GM19025 (cell line): Measurements from ENCODE around the gene PLCB2.

Source experiments
- ATAC-seq: cut with Tn5 transposase; IDR thresholded peaks from one replicate; pipeline ENCODE4 v1.9.1; 2021; ENCODE audit warnings: mild to moderate bottlenecking, low read depth, moderate library complexity; ENCODE audit not compliant: unreplicated experiment

PLCB2 gene

GRCh38 chr15:40286794-40287193, 20.9 kb downstream of the PLCB2 start:
- no peak for ATAC-seq

DNA sequence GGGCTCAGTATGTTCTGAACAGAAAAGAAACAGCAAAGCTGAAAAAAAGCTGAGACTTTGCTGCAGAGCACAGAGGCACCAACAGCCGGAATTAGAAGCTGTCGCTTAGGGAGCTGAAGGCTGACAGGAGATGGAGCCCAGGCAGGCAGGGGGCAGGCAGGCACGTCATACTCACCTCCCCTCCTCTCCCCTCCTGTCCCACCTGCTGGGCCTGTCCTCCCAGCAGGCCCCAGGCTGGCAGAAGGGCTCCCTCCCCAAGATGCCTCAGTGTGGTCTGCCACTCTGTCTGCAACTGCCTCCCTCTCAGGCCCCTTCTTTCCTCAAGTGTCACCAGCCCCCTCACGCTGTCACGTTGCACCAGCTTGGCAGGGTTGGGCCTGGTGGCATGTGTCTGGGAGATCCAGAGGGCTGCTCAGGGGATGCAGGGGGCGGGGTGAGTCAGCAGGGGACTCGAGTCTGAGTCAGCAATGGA, 21.6 kb downstream of the PLCB2 start:
- ATAC-seq, result no peak

DNA sequence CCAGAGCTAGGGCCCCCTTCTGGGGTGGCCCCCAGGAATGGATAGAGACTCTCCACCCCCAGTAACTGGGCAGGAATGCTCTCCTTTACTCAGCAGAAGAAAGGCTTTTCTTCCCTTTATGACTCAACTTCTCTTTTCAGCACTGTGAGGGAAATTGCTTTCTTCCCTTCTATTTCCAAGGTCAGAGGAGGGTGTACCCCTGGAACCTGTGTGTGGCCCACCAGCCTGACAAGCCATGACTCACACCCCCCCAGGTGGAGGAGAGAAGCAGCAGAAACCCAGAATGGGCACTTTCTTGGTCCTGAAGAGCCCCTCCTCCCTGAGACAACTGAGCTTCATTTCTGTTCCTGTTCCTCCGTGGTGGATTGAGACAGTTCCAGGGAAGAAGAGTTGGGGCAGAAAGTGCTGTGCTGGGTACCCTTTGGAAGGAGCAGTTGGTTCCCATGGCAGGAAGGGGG, 22.2 kb downstream of the PLCB2 start:
- ATAC-seq, result no peak

- ATAC-seq, result no peak
Measured at GRCh38 chr15:40285151-40285550, 22.6 kb downstream of the PLCB2 start.

DNA sequence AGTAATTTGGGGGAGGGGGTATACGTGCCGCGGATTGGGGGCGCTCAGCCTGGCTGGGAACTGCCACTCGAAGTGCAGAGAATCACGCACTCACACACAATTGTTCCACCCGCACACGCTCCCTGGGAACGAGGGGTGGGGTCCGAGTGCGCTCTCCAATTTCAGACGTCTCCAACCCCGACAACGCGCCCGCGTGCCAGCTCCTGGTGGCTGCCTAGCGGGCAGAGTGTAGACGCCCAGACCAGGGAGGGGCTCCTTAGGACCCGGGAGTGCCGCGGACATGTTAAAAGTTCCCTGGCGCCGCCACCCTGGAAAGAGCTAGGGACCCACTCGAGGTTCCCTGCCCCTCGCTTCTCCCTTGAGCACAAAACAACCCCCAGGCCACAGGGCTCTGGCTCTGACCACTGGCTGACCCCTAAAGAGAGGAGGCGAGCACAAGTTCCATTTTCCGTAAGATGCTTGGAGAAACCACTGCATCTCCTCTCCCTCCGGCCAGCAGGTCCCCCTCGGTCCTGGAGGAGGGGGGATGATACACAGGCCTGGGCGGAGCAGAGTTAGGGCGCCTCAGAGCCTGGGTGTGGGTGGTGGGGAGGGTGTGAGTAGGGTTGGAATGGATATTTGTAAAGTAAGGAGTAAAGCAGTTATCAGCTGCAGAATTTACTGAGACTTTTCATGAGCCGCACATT, 24.0 kb downstream of the PLCB2 start:
- no peak for ATAC-seq

- ATAC-seq, result peak; percentile 31
Measured at GRCh38 chr15:40282869-40283614, 24.7 kb downstream of the PLCB2 start, which contains the start of gene ANKRD63. Gene ANKRD63 (minus strand): TSS chr15:40283064. CDS start chr15:40282586, 478 bp downstream.

- peak; percentile 38 for ATAC-seq
Measured at GRCh38 chr15:40282147-40282868, 25.4 kb downstream of the PLCB2 start.

GRCh38 chr15:40281801-40282146, 26.0 kb downstream of the PLCB2 start:
- ATAC-seq, result no peak

DNA sequence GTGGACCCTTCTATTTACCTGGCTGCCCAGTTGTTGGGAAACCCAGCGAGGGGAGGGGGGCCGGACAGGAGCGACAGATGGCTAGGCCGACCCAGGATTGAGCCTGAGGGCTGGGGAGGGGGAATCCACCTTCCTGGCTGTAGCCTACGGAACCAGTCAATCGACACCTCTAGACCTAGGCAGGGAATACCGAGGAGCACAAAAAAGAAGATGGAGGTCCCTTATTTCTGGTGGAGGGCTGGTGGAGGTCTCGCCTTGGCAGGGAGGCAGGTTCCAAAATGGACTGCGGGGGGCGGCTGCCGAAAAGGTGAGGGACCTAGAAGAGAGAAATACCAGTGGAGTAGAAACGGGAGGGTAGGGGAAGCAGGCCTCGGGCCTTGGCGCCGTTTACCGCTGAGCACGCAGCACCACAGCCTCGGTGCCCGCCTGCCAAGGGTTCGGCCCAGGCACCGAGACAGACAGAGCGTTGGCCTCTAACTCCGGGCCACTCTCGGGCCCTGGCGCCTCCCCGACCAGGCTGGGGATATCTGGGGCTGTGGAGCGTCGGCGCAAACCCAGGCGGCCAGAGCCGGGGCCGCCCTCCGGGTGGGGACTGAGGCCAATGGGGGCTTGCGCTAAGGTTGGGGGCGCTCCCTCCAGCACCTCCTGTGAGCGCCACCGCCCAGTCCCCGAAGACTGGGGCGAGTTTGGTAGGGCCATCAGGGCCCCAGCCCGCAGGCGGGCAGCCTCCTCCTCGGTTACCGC, 26.5 kb downstream of the PLCB2 start:
- no peak for ATAC-seq

DNA sequence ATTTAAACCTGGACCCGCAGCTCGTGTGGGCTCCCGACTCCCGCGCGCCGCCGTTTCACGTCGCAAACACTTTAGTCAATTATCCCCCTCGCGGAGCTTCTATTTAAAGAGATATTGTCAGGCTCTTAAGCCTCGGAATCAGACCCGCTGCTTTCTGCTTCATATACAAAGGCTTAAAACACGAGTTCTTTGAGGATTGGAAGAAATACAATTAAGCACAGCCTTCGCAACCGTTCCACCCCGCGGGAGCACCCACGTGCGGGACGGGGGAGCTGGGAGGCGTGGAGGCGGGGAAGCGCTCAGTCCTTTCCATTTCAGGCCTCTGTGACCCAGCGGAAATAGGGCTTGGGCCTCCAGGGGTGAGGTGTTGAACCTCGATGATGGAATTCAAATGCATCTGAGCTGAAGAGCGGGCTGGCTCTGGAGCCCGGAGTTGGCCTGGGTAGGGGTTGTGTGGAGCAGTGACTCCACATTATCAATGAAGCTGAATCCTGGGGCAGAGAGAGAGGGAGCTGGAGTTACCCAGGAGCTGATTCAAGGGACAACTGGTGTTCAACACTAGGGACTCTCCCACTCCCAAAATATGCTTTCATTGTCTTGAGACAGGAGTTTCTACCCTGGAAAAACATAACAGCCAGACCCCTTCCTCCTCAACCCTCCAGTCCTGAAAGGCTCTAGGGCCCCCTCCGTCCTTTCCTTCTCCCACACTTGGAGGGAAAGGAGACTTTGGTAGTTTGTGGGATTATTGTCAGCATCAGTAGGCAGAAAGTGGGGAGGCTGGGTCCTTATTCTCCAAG, 27.3 kb downstream of the PLCB2 start:
- no peak for ATAC-seq

DNA sequence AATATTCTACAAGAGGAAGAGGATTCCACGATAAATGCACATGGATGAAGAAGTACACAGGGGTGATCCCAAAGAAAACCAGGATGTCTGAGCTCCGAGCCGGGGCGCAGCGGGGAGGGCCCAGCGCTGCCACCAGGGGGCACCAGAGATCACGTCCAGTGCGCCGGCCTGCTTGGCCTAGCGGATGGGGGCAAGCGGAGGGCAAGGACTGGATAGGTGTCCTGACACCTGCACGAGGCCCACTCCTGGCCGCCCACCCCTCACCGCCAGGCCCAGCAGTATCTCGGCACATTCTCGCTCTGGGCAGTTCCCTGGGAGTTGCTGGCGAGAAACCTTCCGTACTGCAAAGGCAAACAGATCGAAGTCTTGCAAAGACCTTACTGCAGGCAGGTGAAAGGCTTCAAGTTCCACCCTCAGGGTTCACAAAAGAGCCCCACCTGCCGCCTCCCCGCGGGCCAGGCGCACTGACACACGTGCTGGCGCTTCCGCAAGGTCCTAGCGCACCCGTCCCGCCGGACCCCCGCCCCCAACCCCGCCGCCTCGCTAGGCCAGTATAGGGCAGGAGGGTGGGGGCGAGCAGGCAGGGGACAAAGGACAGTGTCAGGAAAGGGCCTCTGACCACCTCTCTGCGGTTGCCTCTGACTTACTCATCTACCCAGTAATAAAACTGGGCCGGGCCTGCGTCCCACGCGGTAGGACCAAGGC, 28.1 kb downstream of the PLCB2 start:
- no peak for ATAC-seq

DNA sequence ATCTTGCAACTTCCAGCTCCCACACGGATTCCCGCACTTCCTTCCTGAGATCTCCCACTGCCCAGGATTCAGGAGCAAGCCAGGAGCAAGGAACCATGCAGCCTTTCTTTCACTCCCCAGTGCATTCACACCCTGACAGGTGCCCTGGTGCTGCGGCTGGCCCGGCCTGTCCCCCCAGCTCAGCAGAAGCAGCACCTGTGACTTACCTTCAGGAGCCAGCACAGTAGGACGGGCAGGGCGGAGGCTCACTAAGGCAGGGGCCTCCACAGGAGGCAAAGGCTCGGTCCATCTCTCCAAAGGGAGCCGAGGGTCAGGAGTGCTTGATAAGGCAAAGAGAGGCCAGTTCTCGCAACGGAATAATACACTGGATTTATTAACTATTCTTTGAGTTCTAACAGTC, 29.7 kb downstream of the PLCB2 start:
- no peak for ATAC-seq

DNA sequence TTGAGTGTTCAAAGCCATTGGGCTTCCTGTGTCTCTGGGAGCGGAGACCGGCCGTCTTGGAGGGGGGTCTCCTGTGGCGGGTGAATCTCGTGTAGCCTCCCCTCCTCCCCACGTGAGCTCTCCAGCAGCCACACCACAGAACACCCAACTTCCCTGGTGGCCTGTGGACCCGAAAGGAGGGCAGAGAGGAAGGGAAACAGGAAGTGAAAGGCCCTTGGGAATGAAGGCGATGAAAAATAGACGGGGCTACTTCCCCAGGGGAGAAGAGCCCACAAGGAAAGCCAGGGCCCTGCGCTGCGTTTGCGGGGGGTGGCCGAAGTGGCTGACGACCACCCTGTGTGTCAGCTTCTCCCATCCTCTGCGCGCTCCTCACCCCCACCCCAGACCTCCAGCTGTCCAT, 30.3 kb downstream of the PLCB2 start:
- no peak for ATAC-seq

DNA sequence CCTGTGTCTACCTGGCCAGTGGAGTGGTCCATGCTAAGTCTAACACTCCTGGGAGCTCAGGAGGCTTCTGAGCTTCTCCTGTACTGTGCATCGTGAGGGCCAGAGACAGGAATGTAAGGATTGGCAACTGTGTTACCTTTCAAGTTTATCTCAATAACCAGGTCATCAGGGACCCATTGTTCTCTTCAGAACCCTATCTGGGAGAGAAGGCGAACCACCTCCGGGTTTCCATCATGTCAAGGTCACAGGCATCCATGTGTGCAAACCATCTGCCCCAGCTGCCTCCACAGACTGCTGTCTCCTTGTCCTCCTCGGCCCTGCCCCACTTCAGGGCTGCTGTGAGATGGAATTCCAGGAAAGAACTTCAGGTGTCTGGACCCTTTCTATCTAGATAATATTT, 30.8 kb downstream of the PLCB2 start:
- no peak for ATAC-seq

GRCh38 chr15:40275954-40276353, 31.8 kb downstream of the PLCB2 start:
- ATAC-seq, result no peak

DNA sequence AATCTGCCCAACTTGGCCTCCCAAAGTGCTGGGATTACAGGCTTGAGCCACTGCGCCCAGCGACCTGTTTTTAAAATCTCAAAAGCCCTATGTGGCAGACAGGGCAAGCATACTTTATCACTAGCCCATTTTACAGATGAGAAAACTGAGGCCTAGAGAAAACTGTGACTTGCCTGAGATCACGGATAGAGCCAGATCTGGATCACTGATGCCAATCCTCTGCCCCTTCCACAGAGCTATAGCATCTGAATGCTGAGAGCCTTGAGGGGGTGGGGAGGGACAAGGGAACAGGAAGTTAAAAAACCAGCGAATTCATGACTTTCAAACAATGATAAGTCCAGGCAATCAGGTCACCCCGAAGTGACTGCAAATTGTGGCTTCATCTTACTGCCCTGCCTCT, 32.2 kb downstream of the PLCB2 start:
- no peak for ATAC-seq

DNA sequence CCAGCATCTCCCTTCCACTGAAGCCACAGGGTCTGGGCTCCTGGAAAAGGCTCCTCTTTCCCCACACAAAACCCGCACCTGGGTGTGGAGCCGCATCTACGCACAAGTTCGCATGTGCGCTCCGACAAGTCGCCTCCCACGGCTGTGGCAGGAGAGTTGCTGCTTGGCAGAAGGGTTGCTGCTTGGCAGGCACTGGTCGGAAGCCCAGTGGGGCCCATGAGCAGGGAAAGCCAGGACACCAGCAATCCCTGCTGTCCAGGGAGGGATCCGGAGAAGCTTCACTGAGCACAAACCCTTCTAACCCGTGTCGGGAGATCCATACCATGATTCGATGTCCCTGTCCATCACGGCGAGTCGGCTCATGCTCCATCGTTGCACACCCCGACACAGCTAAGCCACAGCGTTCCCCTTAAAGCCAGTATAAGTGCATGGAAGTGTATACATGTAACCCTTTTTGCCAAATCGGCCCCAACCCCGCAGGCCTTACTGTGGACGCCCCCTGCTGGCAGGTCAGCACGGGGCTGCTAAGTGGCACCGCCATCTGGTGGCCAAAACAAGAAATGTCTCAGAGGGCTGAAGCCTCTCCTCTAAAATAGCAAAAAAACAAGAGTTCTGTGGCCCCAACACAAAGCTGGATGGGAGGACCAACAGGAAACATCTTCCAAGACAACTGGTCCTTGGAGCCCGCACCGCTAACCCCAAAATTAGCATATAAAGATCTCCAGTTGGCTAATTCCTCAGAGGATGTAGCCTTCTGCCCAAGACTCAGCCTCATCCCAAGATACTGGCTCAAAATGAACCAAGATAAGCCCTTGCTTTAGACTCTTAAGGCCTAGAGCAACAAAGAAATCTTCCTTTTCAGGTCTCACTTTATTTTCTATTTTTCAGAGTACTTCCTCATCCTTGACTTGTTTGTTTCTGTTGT, 33.1 kb downstream of the PLCB2 start:
- no peak for ATAC-seq

- ATAC-seq, result no peak
Measured at GRCh38 chr15:40273428-40273827, 34.3 kb downstream of the PLCB2 start.
